ENCODE data around the gene FMO5. TPM values are rescaled to one million over a fixed set of nuclear protein-coding genes. Genes with fewer than 3 reads are reported as not detected.

FMO5 gene
- total RNA-seq, 1 donor from 2014 or later, result 0.82 TPM

DNA sequence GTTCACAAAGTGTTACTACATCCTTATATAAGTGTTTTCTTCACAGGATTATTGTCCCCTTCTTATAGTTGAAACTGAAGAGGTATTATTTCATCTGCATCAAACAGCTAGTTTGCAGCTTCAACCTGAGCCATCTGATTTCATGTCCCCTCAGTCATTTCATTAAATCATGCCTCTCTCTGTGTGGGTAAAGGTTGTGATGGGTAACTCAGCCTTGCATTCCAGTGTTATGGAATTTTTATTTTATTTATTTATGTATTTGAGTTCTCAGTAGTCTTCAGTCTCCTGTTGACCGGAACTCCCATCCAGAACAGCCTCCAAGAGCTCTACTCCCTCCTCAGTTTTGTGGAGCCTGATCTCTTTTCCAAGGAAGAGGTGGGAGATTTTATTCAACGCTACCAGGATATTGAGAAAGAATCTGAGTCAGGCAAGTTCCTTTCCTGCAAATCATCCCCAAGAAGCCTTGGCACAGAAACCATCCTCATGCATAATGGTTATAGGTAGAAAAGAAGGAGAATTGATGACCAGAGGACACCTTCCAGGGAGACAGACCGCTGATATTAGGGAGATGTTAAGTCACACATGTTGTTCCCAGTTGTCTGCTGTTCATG, 39.1 kb upstream of the FMO5 start:
- DNase-seq (ENCODE audit: low spot score), result no peak
- Histone ChIP-seq H3F3A (ENCODE audit: low read depth) (no peaks in the 10 kb centered on the region), H2AFZ (replicated peaks) (no peak overlapping the region), H3K79me2 (ENCODE audit: low read depth) (no peaks in the 10 kb centered on the region), H3K4me2 (no peak overlapping the region), H3K27me3 (no peaks in the 10 kb centered on the region), H4K20me1 (ENCODE audit: low read depth) (no peaks in the 10 kb centered on the region), H3K9me3 (ENCODE audit: low read depth) (no peaks in the 10 kb centered on the region), H3K4me1 (no peaks in the 10 kb centered on the region), H3K36me3 (peaks cover 14% of the 10 kb centered on the region), H3K4me3 (no peak overlapping the region), H3K9ac (no peak overlapping the region), H3K27ac (no peak overlapping the region)
- Mint-ChIP-seq H3K9me3 (no peaks in the 10 kb centered on the region), H3K27ac (no peak overlapping the region), H3K27me3 (ENCODE audit: insufficient read depth, low read depth) (no peaks in the 10 kb centered on the region), H3K4me3 (no peak overlapping the region), H3K36me3 (peaks cover 56% of the 10 kb centered on the region), H3K4me1 (no peaks in the 10 kb centered on the region)
- TF ChIP-seq EZH2 (IDR thresholded peaks at IDR 0.05), result no peak
- no peak for TF ChIP-seq EZH2phosphoT487 (IDR thresholded peaks at IDR 0.05)
- TF ChIP-seq, protein P1, sequence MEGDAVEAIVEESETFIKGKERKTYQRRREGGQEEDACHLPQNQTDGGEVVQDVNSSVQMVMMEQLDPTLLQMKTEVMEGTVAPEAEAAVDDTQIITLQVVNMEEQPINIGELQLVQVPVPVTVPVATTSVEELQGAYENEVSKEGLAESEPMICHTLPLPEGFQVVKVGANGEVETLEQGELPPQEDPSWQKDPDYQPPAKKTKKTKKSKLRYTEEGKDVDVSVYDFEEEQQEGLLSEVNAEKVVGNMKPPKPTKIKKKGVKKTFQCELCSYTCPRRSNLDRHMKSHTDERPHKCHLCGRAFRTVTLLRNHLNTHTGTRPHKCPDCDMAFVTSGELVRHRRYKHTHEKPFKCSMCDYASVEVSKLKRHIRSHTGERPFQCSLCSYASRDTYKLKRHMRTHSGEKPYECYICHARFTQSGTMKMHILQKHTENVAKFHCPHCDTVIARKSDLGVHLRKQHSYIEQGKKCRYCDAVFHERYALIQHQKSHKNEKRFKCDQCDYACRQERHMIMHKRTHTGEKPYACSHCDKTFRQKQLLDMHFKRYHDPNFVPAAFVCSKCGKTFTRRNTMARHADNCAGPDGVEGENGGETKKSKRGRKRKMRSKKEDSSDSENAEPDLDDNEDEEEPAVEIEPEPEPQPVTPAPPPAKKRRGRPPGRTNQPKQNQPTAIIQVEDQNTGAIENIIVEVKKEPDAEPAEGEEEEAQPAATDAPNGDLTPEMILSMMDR (IDR thresholded peaks at IDR 0.05), result no peak

DNA sequence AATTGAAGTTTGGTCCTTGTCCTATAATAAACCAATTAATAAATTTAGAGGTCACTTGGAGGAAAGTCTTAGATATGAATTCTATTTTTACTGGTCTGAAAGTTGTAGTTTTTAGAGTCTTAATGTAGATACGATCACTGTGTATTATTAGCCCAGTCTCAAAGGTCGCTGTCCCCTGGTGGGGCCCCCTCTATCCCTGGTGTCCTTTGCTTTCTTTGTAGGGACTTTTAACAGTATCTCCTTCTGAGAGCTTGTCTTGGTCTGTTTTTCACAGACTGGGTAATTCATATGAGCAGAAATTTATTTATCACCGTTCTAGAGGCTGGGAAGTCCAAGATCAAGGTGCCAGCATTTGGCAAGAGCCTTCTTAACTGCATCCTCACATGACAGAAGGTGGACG, 35.8 kb upstream of the FMO5 start:
- no peaks in the 10 kb centered on the region for H3K4me1 ChIP-seq
- no peaks in the 10 kb centered on the region for H3F3A ChIP-seq (ENCODE audit: low read depth)
- H2AFZ ChIP-seq (replicated peaks), result no peak overlapping the region
- H3K9me3 Mint-ChIP-seq, result no peaks in the 10 kb centered on the region
- no peak overlapping the region for H3K4me3 Mint-ChIP-seq
- no peak for DNase-seq (ENCODE audit: low spot score)
- peaks cover 45% of the 10 kb centered on the region for H3K36me3 Mint-ChIP-seq
- no peak overlapping the region for H3K27ac Mint-ChIP-seq
- H3K9me3 ChIP-seq (ENCODE audit: low read depth), result no peaks in the 10 kb centered on the region
- H4K20me1 ChIP-seq (ENCODE audit: low read depth), result peaks cover 9% of the 10 kb centered on the region
- no peak overlapping the region for H3K9ac ChIP-seq
- H3K36me3 ChIP-seq, result peaks cover 9% of the 10 kb centered on the region
- H3K4me3 ChIP-seq, result no peak overlapping the region
- no peak overlapping the region for H3K4me2 ChIP-seq
- no peak overlapping the region for H3K27ac ChIP-seq
- no peaks in the 10 kb centered on the region for H3K27me3 ChIP-seq
- peaks cover 23% of the 10 kb centered on the region for H3K79me2 ChIP-seq (ENCODE audit: low read depth)
- no peaks in the 10 kb centered on the region for H3K4me1 Mint-ChIP-seq
- H3K27me3 Mint-ChIP-seq (ENCODE audit: insufficient read depth, low read depth), result no peaks in the 10 kb centered on the region
- TF ChIP-seq, protein P1 (IDR thresholded peaks at IDR 0.05), result no peak
- no peak for TF ChIP-seq EZH2phosphoT487 (IDR thresholded peaks at IDR 0.05)
- TF ChIP-seq EZH2 (IDR thresholded peaks at IDR 0.05), result no peak

DNA sequence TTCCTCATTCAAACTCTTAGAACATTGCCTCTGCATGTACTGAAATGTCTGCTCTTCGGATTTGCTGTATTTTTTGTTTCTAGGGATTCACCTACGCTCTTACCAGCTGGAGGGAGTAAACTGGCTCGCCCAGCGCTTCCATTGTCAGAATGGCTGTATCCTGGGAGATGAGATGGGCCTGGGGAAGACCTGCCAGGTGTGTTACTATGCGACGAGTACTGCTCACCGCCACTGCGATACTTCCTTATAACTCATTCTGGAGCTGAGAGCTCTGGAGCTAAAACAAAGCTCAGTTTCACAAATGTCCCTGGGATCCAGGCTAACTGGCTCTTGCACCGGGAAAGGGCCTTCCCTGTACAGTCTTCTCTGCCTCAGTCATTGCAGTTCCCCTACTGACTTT, 27.4 kb upstream of the FMO5 start:
- Mint-ChIP-seq H3K27ac (no peak overlapping the region), H3K4me3 (no peak overlapping the region), H3K4me1 (peaks cover 4% of the 10 kb centered on the region), H3K27me3 (ENCODE audit: insufficient read depth, low read depth) (no peaks in the 10 kb centered on the region), H3K9me3 (peaks cover 23% of the 10 kb centered on the region), H3K36me3 (peaks cover 42% of the 10 kb centered on the region)
- no peak for DNase-seq (ENCODE audit: low spot score)
- Histone ChIP-seq H3K27me3 (no peaks in the 10 kb centered on the region), H3K27ac (no peak overlapping the region), H3K4me1 (peaks cover 9% of the 10 kb centered on the region), H3K9ac (no peak overlapping the region), H3F3A (ENCODE audit: low read depth) (peaks cover 4% of the 10 kb centered on the region), H3K36me3 (peaks cover 8% of the 10 kb centered on the region), H3K4me3 (no peak overlapping the region), H3K9me3 (ENCODE audit: low read depth) (no peaks in the 10 kb centered on the region), H2AFZ (replicated peaks) (no peak overlapping the region), H3K79me2 (ENCODE audit: low read depth) (peaks cover 98% of the 10 kb centered on the region), H4K20me1 (ENCODE audit: low read depth) (peaks cover 29% of the 10 kb centered on the region), H3K4me2 (no peak overlapping the region)
- no peak for TF ChIP-seq EZH2 (IDR thresholded peaks at IDR 0.05)

DNA sequence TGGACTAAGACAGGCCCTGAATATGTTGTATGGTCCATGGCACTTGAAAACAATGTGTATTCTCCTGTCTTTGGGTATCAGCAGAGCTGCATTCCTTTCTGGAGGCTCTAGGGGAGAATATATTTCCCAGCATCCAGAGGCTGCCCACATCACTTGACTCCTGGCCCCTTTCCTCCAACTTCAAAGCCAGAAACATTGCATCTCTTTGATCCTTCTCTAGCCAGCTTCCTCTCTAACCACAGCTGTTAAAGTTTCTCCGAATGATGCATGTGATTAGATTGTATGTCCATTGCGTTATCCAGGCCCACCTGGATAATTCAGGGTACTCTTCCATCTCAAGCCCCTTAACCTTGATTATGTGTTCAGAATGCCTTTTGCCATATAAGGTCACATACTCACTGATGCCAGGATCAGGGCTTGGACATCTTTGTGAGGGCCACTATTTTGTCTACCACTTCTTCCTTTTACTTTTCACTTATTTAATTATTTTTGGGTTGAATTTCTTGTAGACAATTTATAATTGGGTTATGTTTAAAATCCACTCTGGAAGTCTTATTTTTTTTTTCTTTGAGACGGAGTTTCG, 22.6 kb upstream of the FMO5 start:
- H3K4me2 ChIP-seq, result peak overlapping the region; percentile 69

More for the DNA sequence above, 22.6 kb upstream of the FMO5 start:
- Histone ChIP-seq H4K20me1 (ENCODE audit: low read depth) (peaks cover 43% of the 10 kb centered on the region), H3F3A (ENCODE audit: low read depth) (peaks cover 19% of the 10 kb centered on the region), H3K27me3 (no peaks in the 10 kb centered on the region), H3K79me2 (ENCODE audit: low read depth) (peaks cover 98% of the 10 kb centered on the region), H3K27ac (no peak overlapping the region), H3K9ac (no peak overlapping the region), H3K9me3 (ENCODE audit: low read depth) (no peaks in the 10 kb centered on the region), H3K4me1 (peaks cover 33% of the 10 kb centered on the region), H3K36me3 (peaks cover 8% of the 10 kb centered on the region), H3K4me3 (peak overlapping the region; percentile 8), H2AFZ (replicated peaks) (no peak overlapping the region)
- Mint-ChIP-seq H3K36me3 (peaks cover 28% of the 10 kb centered on the region), H3K9me3 (peaks cover 28% of the 10 kb centered on the region), H3K27me3 (ENCODE audit: insufficient read depth, low read depth) (peaks cover 2% of the 10 kb centered on the region), H3K4me3 (peak overlapping the region; percentile 38), H3K27ac (no peak overlapping the region), H3K4me1 (peaks cover 23% of the 10 kb centered on the region)
- no peak for DNase-seq (ENCODE audit: low spot score)
- TF ChIP-seq EZH2 (IDR thresholded peaks at IDR 0.05) (no peak), EZH2phosphoT487 (IDR thresholded peaks at IDR 0.05) (no peak)
- TF ChIP-seq, protein P1 (IDR thresholded peaks at IDR 0.05), result no peak

All from neural progenitor cell (in vitro differentiated cells).